Stimulated activated CD8-positive, alpha-beta memory T cell treated with anti-CD3 and anti-CD28 coated beads, Interleukin-4, amount 100 ng/mL, for 1 hour (primary cell): ENCODE measurements around the gene CHST11.

Source experiments
- DNase-seq, 2 donors: peaks; one replicate each; pipeline ENCODE4 v3.0.0-alpha.2; 2020; ENCODE audit warnings: low read depth in 2 of 2, low spot score in 1 of 2

The CHST11 gene

DNA sequence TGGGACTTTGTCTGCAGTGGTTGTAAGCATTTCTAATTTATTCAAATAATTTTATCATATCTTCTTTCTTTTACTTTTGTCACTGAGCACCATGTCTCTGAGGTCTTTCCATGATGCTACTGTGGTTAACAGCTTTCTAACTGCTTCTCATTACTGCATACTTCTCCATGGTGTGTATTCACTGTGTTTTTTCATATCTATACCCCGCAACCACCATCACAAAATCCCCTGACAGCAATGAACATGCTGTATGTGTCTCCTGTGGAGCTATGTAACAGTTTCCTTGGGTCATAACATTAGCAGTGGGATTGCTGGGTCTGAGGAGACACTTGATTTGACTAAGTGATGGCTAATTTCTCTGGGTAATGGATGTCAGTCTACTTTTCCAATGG, 29.2 kb upstream of the CHST11 start:
- no peak for DNase-seq

DNA sequence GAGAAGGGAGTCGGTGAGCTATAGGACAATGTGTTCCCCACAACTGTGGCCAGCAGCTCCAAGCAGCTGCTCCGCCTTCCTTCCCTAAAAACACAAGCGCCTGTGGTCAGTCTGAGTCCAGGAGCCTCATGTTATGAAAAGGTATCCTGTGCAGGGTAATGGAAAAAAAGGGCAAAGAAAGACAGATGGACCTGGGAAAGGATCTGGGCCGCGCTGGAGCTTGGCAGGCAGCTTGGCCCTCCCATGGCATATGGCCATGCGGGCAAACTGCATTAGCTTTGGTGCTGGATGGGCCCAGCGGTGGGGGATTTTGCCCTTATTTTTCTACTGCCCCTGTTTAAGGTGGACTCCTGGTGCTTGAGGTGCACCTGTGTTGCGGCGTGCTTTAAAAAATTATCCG, 23.7 kb upstream of the CHST11 start:
- DNase-seq = no peak

- no peak for DNase-seq
Observed at GRCh38 chr12:104434129-104434528, 22.6 kb upstream of the CHST11 start.

- no peak for DNase-seq
Observed at GRCh38 chr12:104435175-104435574, 21.6 kb upstream of the CHST11 start.

- no peak for DNase-seq
Observed at GRCh38 chr12:104435765-104436164, 21.0 kb upstream of the CHST11 start.

DNA sequence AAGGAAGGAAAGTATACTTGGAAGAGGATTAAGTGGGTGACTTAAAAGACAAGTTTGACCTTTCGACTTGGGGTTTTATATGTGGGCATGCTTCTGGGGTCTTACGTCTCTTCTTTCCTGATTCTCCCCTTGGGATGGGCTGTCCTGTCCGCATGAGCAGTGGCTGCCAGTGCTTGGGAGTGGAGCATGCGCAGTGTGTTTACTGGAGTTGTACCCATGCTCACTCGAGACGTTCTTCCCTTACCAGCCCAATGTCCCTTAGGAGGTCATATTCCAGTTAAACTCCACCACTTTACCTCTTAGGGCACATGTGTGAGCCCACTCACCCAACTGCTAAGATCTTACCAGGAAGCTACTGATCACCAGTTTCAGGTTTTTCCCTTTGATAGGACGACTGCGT, 20.0 kb upstream of the CHST11 start:
- DNase-seq = no peak

- no peak for DNase-seq
Observed at GRCh38 chr12:104438134-104438533, 18.6 kb upstream of the CHST11 start.

- no peak for DNase-seq
Observed at GRCh38 chr12:104439137-104439536, 17.6 kb upstream of the CHST11 start.

DNA sequence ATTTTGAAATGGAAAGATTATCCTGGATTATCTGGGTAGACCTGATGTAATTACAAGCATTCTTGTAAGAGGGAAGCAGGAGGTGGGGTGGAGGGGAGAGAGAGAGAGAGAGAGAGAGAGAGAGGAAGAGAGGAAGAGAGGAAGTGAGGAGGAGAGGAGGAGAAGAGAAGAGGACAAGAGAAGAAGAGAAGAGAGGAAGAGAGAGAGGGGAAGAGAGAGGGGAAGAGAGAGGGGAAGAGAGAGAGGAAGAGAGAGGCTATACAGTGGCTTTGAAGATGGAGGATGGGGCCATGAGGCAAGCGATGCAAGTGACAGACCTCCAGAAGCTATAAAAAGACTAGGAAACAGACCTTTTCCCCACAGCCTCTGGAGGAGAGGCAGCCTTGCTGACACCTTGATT, 13.7 kb upstream of the CHST11 start:
- no peak for DNase-seq

GRCh38 chr12:104446646-104447421, 9.9 kb upstream of the CHST11 start:
- DNase-seq = no peak

- DNase-seq = no peak
Observed at GRCh38 chr12:104448031-104448430, 8.7 kb upstream of the CHST11 start.

- DNase-seq = no peak
Observed at GRCh38 chr12:104448451-104448850, 8.3 kb upstream of the CHST11 start.

GRCh38 chr12:104450700-104451099, 6.0 kb upstream of the CHST11 start:
- DNase-seq = no peak

- DNase-seq = no peak
Observed at GRCh38 chr12:104452087-104452486, 4.7 kb upstream of the CHST11 start.

- no peak for DNase-seq
Observed at GRCh38 chr12:104453133-104453532, 3.6 kb upstream of the CHST11 start.

DNA sequence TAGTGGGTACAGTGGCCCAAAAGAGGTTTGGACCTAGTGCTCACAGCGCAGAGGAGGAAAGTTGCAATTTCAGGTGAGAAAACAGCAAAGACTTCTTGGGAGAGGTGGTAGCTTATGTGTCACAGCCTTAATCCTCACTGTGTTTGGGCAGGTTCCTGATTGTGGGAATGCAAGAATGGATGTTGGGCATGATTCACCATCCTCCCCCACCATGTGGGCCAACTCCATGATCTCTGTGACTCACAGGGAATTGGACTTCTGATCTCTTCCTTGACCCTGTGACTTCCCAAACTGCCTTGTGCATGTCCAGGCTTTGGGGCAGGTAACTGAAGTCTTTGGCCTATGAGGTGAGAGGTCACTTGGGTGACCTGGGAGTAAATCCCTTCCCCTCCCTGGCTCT, 1.8 kb upstream of the CHST11 start:
- DNase-seq = no peak

GRCh38 chr12:104455578-104456416, 951 bp upstream of the CHST11 start:
- no peak for DNase-seq

GRCh38 chr12:104456950-104457745, 400 bp downstream of the CHST11 start:
- DNase-seq = no peak

GRCh38 chr12:104457746-104458693, 1.3 kb downstream of the CHST11 start:
- DNase-seq = no peak

- DNase-seq = no peak
Observed at GRCh38 chr12:104458694-104459367, 2.1 kb downstream of the CHST11 start.
